Testis (tissue), 2 donors: ENCODE data around the gene DYNC1I1.

Source experiments
- POLR2A ChIP-seq: fragments of 450-650 bp; IDR thresholded peaks from one replicate; pipeline ENCODE4 v1.6.1; 2017; ENCODE audit warnings: antibody characterized with exemption, mild to moderate bottlenecking, moderate library complexity
- TF ChIP-seq, protein P1 (sequence below), 3 experiments: fragments of 450-650 bp in 2 of 3; fragments of 200-600 bp in 1 of 3; sonication (generic) in 1 of 3; IDR thresholded peaks; one replicate each; pipeline ENCODE4 v1.5.1; 2016 to 2019; ENCODE audit warnings: antibody characterized with exemption in 3 of 3, mild to moderate bottlenecking in 2 of 3, moderate library complexity in 1 of 3

DNA sequence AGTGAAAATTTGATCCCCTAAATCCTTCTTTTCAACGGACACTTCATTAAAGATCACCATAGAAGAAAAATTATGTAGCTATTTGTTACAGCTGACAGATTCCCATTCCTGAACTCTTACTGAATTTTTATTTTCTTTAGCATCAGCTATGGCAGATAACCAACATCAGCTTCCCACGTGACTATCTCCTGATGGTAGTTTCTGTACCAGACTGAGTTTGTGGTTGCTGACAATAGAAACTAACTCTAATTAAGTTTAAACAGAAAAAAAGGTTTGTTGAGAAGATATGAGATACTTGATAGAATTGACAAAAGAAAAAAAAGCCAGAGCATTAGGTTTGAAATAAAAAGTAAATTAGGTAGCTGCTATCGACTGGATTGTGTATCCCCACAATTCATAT, 101.8 kb downstream of the DYNC1I1 start:
- TF ChIP-seq, protein P1, sequence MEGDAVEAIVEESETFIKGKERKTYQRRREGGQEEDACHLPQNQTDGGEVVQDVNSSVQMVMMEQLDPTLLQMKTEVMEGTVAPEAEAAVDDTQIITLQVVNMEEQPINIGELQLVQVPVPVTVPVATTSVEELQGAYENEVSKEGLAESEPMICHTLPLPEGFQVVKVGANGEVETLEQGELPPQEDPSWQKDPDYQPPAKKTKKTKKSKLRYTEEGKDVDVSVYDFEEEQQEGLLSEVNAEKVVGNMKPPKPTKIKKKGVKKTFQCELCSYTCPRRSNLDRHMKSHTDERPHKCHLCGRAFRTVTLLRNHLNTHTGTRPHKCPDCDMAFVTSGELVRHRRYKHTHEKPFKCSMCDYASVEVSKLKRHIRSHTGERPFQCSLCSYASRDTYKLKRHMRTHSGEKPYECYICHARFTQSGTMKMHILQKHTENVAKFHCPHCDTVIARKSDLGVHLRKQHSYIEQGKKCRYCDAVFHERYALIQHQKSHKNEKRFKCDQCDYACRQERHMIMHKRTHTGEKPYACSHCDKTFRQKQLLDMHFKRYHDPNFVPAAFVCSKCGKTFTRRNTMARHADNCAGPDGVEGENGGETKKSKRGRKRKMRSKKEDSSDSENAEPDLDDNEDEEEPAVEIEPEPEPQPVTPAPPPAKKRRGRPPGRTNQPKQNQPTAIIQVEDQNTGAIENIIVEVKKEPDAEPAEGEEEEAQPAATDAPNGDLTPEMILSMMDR (IDR thresholded peaks at IDR 0.05): no peak
- no peak for TF ChIP-seq POLR2A
